CMK (cell line): ENCODE measurements around the gene PRDM16.

ENCODE experiments used
- DNase-seq: peaks from one replicate; pipeline ENCODE4 v3.0.0-alpha.2; 2010; ENCODE audit warnings: low read depth

PRDM16 gene

DNA sequence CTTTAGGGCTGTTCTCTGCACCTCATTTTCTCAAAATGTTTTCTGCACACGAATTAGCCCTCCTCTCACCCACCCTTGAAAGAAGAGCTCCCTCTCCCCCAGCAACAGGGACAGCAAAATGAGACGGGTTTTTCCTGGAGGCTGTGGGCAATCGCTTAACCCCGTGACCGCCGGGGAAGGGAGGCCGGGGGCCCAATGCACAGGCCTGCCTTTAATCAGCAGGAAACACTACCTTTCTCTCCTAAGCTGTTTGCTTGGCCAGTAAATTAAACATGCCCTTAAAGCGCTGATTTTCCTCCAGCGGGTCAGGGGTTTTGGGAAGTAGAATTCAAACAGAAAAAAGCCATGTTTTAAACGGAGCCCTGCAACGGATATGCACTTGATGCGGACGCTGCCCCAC is 114.4 kb downstream of the PRDM16 start:
- no peak for DNase-seq

DNA sequence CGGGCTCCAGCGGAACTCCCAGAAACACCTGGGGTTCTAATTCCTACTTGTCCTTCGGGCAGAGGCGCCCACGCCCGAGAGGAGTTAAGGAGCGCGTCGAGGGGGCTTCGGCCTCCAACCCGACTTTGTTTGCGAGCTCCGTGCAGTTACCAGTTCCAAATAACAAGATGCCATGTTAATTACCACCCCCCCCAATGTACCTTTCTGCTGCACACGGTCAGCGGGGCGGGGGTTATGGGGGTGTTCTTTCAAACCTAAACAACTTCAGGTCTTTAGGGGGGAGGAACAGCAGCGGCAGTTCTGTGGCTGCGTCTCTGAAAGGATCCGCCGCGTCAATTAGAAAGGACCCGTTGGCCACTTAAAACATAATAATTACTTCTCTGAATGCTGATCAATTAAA is 114.8 kb downstream of the PRDM16 start:
- DNase-seq: no peak

DNA sequence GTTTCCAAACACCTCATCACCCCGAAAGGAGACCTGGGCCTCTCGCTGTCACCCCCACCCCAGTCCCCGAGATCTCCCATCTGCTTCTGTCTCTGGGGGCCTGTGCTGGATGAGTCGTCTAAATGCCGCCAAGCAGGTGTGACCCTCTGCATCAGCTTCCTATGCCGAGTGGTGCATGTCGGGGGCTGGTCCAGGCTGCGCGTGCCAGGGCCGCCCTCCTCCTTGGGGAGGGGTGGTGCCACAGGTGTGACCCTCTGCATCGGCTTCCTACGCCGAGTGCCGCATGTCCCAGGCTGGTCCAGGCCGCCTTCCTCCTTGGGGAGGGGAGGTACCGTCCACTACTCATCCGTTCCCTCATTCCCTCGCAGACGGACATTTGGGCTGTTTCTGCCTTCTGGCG is 115.7 kb downstream of the PRDM16 start:
- no peak for DNase-seq

DNA sequence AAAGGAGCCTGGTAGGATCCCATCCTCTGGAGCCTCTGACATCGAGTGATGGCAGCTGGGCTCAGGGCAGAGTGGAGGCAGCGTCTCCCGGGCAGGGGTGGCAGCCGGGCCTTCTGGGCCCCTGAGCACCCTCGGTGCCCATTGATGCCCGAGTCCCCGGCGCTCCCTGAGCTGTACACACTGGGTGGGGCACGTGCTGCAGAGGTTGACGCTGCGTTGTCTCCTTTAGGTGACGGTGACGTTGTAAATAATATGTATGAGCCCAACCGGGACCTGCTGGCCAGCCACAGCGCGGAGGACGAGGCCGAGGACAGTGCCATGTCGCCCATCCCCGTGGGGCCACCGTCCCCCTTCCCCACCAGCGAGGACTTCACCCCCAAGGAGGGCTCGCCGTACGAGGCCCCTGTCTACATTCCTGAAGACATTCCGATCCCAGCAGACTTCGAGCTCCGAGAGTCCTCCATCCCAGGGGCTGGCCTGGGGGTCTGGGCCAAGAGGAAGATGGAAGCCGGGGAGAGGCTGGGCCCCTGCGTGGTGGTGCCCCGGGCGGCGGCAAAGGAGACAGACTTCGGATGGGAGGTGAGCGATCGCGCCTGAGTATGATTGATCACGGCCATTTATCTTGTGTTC is 117.0 kb downstream of the PRDM16 start:
- DNase-seq: no peak

DNA sequence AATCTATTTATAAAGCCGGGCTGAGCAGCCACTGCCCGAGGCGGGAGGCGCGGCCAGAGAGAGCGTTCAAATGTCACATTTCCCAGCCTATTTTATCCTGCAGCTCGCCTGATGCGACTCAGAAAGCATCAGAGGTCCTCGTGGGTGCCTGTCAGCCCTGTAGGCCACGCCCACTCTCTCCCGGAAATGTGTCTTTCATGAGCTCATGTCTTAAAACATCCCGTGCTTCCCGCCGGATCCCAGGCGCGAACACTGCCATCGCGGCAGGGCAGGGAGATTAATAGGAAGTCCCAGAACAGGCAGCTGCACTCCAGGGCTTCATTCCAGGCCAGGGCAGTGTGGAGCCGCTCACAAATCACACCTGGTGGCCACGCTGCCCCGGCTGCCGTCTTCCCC is 117.5 kb downstream of the PRDM16 start:
- no peak for DNase-seq

DNA sequence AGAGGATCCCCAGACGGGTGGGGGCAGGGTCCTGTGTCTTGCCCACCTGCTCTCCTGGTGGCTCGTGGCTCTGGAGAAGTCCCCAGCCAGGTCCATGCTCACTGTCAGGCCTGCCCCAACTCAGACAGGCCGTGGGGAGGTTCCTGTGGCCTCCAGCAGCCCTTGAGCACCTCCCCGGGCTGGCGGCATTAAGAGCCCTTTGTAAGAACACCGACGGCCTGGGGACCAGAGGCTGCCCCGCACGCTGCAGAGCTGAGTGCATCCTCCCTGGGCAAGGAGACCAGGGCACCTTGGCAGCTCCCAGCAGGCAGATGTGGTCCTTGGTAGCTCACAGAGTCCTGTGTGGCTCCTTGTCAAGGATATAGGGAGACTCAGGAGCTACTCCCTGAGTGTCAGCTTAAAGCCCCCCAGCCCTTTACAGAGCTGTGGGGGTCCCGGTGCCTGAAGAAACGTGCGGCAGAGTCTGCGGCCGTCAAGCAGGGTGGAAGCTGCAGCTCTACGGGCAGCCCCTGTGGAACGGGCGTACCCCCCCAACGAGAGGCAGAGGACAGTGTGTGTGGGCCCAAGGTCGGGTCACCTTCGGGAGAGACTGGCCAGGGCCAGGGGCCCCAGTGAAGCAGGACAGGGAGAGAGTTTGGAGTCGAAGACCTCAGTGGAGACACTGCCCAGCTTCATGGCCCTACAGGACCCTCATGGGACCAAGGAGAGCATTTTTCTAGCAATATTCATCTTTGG is 118.6 kb downstream of the PRDM16 start:
- no peak for DNase-seq

DNA sequence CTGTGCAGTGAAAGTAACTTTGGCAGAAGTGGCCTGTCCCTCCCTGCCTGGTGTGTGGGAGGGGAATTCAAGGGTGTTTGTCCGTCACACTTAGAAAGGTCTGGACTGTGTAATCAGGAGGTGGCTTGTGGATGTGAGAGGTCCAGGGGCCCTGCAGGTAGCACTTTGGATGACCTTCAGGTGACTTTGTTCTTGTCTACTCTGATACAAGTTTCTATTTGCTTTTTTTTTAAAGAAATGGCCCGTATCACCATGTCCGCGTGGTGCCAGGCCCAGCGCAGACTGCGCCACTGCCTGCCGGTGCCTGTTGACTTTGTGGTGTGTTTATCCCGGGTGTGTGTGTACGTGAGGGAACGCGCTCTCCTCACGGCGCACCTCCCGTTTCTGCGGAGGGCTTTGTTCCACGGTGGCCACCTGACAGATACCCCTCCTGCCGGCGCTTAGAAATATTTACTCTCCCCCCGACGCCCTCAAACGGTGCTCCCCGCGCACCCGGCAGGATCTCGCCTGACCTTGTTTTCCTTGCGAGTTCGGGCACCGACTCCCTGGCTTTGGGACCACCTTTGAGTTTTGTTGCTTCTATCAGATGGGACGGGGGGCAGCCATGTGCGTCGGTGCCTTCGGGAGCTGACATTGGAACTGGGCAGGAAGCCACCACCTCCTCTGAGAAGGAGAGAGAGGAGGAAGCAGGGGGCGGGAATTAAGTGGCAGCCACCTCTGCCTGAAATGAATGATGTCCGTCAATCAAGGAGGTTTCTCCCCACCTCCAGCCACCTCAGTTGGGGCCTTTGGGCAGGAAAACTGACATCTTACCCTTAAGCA is 119.4 kb downstream of the PRDM16 start:
- no peak for DNase-seq

DNA sequence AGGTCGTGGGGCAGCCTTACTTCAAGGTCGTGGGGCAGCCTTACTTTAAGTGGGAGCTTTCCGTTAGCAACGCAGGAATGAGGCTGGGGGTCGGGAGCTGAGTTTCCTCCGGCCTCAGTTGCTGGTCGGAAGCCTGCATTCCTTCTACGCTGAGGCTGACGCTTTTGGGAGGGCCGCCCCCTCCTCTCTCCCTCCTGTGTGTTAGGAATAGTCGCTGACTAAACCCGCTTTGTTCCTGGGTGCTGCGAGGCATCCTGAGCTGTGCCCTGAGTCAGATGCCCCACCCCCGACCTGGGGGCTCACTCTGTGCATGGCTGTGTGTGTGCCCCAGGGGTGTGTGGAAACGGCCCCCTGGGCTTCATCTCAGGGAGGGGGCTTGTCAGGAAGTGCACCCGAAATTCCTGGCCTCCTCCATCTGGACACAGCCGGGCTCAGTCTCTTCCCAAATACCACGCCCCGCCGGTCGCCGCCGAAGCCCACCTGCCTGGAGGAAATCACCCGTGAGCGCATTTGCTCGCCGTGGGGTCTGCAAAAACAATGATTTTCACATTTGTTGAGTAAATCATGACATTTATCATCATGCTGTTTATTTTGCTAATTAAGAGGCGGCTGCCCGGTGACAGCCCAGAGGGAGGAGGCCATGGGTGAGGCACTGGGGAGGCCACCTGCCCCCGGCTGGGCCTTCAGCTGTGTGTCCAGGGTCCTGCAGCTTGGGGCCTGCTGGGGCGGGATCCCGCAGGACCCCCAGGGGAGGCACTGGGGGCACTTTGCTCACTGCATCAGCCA is 121.4 kb downstream of the PRDM16 start:
- no peak for DNase-seq

DNA sequence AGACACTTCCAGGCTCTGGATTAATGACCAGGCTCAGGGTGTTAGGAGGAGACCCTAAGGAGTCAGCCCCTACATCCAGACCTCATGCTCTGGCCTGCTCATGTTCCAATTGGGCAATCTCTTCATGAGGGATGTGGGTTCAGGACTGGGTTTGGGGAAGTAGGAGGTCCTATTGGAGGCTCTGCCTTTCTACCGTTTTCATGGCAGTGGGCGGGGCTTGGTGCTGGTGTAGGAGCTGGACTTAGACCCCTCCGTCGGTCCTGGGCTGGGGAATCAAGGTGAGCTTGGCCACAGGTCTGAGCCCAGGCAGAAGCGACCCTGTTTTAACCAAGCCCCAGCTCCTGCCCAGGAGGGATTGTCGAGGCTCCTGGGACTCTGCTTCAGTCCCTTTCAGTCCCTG is 123.4 kb downstream of the PRDM16 start:
- DNase-seq: no peak

DNA sequence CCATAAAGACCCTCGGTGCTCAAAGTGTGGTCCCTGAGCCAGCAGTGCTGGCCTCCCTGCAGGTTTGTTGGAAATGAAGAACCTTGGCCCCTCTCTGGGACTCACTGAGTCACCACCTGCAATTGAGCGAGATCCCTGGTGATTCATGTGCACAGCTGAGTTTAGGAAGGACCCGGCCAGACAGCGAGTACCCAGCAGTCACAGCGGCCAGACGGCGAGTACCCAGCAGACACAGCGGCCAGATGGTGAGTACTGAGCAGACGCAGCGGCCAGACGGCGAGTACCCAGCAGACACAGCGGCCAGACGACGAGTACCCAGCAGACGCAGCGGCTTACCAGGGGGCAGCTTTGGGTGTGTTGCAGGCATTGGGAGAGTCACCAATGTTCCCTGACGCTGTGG is 123.8 kb downstream of the PRDM16 start:
- DNase-seq: no peak

DNA sequence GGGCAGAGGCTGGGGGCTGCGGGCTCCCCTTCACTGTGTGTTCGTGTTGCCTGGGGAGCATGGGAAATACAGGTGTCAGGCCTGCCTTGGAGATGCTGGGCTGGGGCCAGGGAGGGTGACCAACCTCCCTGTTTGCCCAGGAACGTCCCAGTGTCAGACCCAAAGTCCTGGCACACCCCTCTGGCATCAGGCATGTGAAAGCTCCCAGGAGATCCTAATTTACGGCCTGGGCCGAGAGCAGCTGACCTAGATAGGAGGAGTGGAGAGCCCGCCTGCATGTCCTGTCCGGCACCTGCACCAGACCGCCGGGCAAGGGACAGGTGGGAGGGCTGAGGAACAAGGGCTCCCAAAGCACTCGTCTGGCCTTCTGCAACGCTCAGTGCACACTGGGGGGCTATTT is 124.8 kb downstream of the PRDM16 start:
- DNase-seq: no peak

DNA sequence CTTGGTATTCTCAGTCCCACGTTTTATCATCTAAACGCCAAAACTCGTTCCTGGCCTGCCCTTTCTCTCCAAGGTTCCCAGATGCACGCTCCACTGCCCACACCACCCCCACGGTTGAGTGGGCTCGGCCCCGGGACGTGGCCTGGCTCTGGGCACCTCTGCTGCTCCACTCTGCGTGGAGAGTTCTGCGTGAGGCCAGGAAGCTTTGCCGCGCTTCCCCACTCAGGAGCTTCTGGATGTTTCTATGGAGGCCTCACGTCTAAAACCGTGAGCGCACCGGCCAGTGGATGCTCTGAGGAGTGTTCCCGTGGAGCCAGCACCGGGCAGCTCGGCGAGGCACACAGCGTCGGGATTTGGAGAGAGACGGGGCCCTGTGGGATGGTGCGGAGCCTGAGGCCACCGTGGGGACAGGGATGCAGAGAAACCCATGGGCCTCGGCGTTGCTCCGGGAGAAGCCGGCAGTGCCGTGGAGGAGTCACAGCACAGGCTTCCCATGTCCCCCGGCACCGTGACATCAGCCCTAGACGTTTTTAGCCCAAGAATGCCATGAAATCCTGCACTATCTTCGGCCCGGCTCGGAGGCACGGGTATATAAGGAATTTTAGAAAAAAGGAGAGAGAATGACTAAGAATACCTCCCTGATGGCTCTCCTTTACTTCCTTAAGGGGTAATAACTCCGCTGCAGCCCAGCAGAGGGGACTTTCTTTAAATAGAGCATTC is 125.9 kb downstream of the PRDM16 start:
- DNase-seq: no peak

DNA sequence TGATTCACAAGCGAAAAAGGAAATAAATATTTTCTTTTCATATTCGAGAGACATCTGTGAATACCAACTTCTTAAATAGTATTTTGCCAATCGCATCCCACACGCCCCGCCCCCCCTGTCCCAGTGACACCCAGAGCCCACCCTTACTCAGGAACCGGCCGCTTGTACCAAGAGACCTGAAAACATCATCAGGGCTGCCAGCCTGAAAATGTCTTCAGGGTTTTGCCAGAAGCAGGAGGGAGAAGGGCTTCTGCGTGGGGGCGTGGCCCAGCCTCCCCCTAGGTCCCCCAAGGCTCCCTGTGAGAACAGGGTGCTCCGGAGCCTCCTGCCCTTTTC is 126.4 kb downstream of the PRDM16 start:
- no peak for DNase-seq

DNA sequence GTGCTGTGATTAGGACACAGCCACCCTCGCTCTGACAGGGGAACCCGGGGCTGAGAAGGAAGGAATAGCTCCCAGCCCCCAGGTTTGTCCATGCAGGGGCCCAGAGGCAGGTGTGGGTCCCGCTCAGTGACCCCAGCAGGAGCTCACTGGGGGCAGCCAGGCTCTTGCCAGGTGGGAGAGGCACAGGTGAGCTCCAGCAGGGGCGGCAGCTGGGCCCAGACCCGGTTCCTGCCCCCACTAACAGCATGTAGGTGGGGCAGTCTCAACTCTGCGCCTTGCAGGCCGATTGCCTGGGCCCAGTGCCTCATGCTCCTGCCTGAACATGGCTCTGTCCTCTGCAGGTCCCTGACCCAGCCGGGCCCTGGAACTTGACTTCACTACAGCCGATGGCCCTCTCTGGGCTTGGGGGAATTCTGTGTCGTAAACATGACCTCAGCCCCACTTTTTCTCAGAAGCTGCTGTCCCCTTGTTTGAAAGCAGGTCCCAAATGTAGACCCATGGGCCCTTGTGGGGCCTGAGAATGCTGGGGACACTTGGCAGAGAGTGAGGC is 127.0 kb downstream of the PRDM16 start:
- DNase-seq: no peak

DNA sequence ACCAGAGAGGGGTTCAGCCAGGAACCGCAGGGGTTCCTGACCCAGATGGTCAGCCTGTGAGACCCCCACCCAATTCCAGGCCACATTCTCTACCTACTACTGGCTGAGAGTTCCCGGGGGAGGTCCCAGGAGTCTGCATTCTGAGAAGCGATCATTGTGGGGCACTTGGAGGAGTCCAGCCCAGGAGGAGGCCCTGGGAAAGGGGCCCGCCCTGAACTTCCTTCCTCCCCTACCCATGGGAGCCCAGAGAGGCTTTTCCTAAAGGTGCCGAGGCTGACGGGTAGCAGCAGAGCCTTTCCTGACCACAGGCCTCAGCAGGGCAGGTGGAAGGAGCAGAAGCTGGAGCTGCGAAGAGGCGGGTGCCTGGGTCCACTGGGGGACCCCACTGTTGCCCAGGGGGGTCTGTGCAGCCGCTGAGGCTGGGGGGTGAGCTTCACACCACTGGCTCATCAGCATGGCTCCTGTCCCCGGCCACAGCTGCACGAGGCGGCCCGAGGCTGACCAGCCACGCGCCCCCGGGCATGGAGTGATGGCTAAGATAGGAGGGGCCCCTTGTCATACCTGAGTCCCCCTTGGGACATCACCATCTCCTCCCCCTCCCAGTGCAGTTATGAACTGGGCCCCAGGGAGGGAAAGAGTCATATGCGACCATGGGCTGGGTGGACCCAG is 127.7 kb downstream of the PRDM16 start:
- DNase-seq: no peak

DNA sequence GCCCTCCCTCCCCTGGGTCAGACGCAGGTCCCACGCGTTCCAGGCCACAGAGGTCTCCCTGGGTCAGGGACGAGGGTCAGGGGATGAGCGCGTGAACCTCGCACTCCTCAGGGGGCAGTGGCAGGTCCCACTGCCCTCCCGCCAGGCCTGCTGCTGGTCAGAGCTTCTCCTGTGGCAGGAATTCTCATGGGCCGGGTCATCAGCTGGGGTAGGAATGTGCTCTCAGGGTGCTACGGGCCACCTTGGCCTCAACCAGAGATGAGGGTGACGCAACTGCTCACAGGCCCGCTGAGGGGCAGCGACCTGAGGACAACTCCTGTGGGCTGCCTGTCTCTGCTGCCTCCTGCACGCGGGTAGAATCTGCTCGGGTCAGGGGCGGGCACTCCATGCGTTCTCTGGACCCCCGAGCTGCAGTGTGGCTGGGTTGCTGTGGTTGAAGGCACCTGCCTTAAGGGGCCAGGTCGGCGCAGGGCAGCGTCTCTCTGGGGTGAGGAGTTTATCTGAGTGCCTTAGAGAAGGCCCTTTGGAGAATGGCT is 128.8 kb downstream of the PRDM16 start:
- no peak for DNase-seq

DNA sequence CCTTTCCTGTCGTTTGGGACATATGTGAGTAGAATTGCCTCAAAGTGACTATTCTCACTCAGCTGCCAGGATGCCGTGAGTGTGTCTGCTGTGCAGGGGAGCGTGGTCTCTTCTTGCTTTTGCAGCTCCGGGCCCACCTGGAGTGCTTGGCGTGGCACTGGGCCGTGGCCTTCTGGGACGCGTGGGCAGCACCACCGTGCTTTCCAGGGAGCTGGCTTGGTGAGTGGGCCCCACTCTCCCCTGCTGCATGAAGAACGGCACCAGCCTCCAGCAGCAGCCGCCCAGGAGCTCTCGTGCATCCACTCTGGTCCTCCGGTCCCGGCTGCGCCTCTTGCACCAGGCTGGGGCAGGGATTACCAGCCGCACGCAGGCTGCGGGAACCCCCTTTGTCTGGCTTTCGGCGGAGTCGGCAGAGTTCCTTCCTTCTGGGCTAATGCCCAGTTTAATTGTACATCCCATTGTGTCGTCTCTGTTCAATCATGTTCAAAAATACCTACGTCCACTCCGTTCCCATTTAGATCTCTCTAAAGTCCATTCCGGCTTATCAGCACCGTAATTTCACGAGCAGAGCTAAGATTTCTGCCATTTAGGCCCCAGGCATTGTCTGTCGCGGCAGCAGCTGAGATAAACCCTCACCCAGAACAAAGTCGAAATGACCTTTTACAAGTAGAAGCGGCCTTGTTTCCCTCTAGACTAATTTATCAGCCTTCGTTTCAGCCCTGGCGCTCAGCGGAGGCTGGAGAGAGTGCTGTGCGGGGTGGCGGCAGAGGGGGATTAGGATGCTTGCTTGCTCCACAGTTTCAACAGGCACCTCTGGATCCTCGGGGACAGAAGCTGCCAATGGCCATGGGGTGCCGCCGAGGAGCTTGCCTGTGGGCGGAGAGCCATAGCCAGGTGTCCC is 129.6 kb downstream of the PRDM16 start:
- DNase-seq: no peak

DNA sequence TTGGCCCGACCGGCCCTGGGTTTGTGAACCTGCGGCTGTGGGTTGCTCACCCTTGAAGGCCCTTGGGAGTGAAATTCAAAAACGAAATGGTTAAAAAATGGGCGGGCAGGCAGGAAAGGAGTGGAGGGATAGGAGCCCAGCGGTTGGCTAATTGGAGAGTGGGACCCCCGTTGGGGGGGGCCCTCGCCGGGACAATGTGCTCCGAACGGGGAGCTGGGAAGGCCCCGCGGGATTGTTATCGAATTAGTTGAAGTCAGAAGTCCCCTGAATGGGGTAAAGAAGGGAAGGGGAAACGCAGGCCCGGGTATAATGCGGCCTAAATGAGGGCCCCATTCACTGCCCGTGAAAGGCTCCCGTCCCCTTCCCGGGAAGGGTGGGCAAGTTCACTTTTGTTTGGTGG is 135.7 kb downstream of the PRDM16 start:
- DNase-seq: no peak

DNA sequence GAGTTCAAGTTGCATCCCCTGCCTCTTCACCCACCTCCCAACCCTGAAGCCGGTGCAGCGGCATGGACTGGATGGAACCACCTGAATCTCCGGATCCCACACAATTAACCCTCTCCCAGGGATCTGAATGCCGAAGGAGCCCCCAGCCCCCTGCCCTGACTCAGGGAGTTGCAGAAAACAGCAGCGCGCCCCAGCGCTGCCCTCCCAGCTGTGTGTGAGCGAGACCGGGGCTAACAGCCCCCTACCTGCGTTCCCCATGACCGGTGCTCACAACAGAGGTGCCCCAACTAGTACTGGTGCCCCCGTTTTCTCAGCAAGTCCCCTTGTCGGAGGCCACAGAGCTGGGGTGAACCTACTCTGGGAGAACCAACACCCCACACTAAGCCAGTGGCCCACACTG is 136.8 kb downstream of the PRDM16 start:
- no peak for DNase-seq

DNA sequence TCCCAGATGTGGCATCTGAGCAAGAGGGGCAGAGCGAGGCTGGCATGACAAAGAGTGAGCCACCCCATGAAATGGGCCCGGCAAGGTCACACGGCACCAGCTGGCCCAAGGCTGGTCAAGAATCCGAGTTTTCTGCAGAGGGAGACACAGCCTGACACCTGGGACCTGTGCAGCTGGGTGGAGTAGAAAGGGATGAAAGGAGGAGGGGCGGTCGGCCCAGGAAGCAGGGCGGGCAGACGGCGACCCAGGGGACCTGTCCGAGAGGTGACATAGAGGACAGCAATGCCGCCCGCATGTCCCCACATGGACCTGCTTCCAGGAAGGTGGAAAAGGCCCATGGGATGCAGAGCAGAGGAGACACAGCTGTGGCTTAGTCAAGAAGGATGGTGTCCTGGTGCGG is 137.7 kb downstream of the PRDM16 start:
- DNase-seq: no peak
